Measurements from ENCODE around the gene ZNF783. TPM values are rescaled to one million over a fixed set of nuclear protein-coding genes. Genes with fewer than 3 reads are reported as not detected.
"Not testable (repeated sequence)": the region's sequence is repeated elsewhere in the genome, so short reads cannot be mapped to it uniquely, and the experiment has no call there.

Gene ZNF783
- total and polyA plus RNA-seq, 2 donors (not counting 1 experiment from before 2014, with no cell fraction given), result 3.3 to 11.4 TPM

GRCh38 chr7:149319376-149319775 is 57.4 kb downstream of the ZNF783 start:
- Histone ChIP-seq H3K9me3 (ENCODE audit: control insufficient read depth, insufficient read depth, low read depth, low read length) (no peaks in the 10 kb centered on the region), H3K9ac (ENCODE audit: insufficient read depth, low read length) (no peak overlapping the region), H3K27me3 (ENCODE audit: control insufficient read depth, insufficient read depth, low read length) (no peaks in the 10 kb centered on the region), H3K4me2 (ENCODE audit: extremely low read depth, insufficient read depth, low read length) (no peak overlapping the region), H3K4me1 (ENCODE audit: control insufficient read depth, extremely low read depth, insufficient read depth, low read length) (no peaks in the 10 kb centered on the region), H3K4me3 (replicated peaks in 1 of 4; ENCODE audit: control extremely low read depth in 1 of 4, insufficient read depth in 1 of 4, low read depth in 3 of 4, low read length in 4 of 4) (no peak overlapping the region), H3K27ac (ENCODE audit: insufficient read depth, low read length) (no peak overlapping the region), H4K20me1 (ENCODE audit: control insufficient read depth, extremely low read depth, insufficient read depth, low read length) (no peaks in the 10 kb centered on the region), H2AFZ (ENCODE audit: low read length) (no peak overlapping the region), H3K36me3 (ENCODE audit: control insufficient read depth, insufficient read depth, low read length) (no peaks in the 10 kb centered on the region), H3K79me2 (ENCODE audit: control insufficient read depth, insufficient read depth, low read length) (no peaks in the 10 kb centered on the region)
- DNase-seq (ENCODE audit: low read depth in 2 of 2), result no peak
- TF ChIP-seq EZH2 (IDR thresholded peaks at IDR 0.05; ENCODE audit: low read length, missing control alignments) (no peak), CTCF (conservative IDR thresholded peaks at IDR 0.05 in 1 of 2, IDR thresholded peaks at IDR 0.05 in 1 of 2; ENCODE audit: low read depth in 1 of 2, low read length in 2 of 2) (no peak)

- H3K36me3 ChIP-seq (ENCODE audit: control insufficient read depth, insufficient read depth, low read length), result no peaks in the 10 kb centered on the region
- no peaks in the 10 kb centered on the region for H3K79me2 ChIP-seq (ENCODE audit: control insufficient read depth, insufficient read depth, low read length)
- no peak overlapping the region for H3K27ac ChIP-seq (ENCODE audit: insufficient read depth, low read length)
- peak overlapping the region; percentile 15 for H3K4me2 ChIP-seq (ENCODE audit: extremely low read depth, insufficient read depth, low read length)
- H2AFZ ChIP-seq (ENCODE audit: low read length), result peak overlapping the region; percentile 78
- no peaks in the 10 kb centered on the region for H3K4me1 ChIP-seq (ENCODE audit: control insufficient read depth, extremely low read depth, insufficient read depth, low read length)
- H3K9ac ChIP-seq (ENCODE audit: insufficient read depth, low read length), result no peak overlapping the region
- no peak for DNase-seq (ENCODE audit: low read depth in 2 of 2)
- no peaks in the 10 kb centered on the region for H4K20me1 ChIP-seq (ENCODE audit: control insufficient read depth, extremely low read depth, insufficient read depth, low read length)
- H3K9me3 ChIP-seq (ENCODE audit: control insufficient read depth, insufficient read depth, low read depth, low read length), result no peaks in the 10 kb centered on the region
- no peak for TF ChIP-seq CTCF (conservative IDR thresholded peaks at IDR 0.05 in 1 of 2, IDR thresholded peaks at IDR 0.05 in 1 of 2; ENCODE audit: low read depth in 1 of 2, low read length in 2 of 2)
- peak overlapping the region in 2 of 4 experiments; percentile 26 to 48 for H3K4me3 ChIP-seq (replicated peaks in 1 of 4; ENCODE audit: control extremely low read depth in 1 of 4, insufficient read depth in 1 of 4, low read depth in 3 of 4, low read length in 4 of 4)
- no peaks in the 10 kb centered on the region for H3K27me3 ChIP-seq (ENCODE audit: control insufficient read depth, insufficient read depth, low read length)
Observed at GRCh38 chr7:149320313-149321124, 58.5 kb downstream of the ZNF783 start.

GRCh38 chr7:149321125-149321905 is 59.3 kb downstream of the ZNF783 start:
- H3K4me1 ChIP-seq (ENCODE audit: control insufficient read depth, extremely low read depth, insufficient read depth, low read length); H3K9ac ChIP-seq (ENCODE audit: insufficient read depth, low read length); H4K20me1 ChIP-seq (ENCODE audit: control insufficient read depth, extremely low read depth, insufficient read depth, low read length); H3K9me3 ChIP-seq (ENCODE audit: control insufficient read depth, insufficient read depth, low read depth, low read length); DNase-seq (ENCODE audit: low read depth in 2 of 2); H3K27me3 ChIP-seq (ENCODE audit: control insufficient read depth, insufficient read depth, low read length); H3K79me2 ChIP-seq (ENCODE audit: control insufficient read depth, insufficient read depth, low read length); H3K36me3 ChIP-seq (ENCODE audit: control insufficient read depth, insufficient read depth, low read length): not testable (repeated sequence)
- peak overlapping the region; percentile 81 for H3K4me2 ChIP-seq (ENCODE audit: extremely low read depth, insufficient read depth, low read length)
- peak overlapping the region; percentile 37 for H3K27ac ChIP-seq (ENCODE audit: insufficient read depth, low read length)
- H2AFZ ChIP-seq (ENCODE audit: low read length), result peak overlapping the region; percentile 95
- H3K4me3 ChIP-seq (replicated peaks in 1 of 4; ENCODE audit: control extremely low read depth in 1 of 4, insufficient read depth in 1 of 4, low read depth in 3 of 4, low read length in 4 of 4), result peak overlapping the region; percentile 26 to 55 (median 46)
